ENCODE data around the gene VPS13C.

VPS13C gene

DNA sequence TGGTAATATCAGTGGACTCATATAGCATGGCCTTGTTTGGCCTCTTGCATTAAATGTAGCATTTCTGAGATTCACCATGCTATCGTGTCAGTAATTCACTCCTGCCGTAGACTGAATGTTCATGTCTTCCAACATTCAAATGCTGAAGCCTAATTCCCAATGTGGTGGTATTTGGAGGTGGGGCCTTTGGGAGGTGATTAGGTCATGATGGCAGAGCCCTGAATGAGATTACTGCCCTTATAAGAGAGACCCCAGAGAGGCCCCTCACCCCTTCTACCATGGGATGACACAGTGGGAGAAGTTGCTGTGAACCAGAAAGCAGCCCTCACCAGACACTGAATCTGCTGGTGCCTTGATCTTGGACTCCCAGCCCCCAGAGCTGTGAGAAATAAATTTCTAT is 241.4 kb downstream of the VPS13C start:
- no peak for DNase-seq (ENCODE audit: low spot score)

DNA sequence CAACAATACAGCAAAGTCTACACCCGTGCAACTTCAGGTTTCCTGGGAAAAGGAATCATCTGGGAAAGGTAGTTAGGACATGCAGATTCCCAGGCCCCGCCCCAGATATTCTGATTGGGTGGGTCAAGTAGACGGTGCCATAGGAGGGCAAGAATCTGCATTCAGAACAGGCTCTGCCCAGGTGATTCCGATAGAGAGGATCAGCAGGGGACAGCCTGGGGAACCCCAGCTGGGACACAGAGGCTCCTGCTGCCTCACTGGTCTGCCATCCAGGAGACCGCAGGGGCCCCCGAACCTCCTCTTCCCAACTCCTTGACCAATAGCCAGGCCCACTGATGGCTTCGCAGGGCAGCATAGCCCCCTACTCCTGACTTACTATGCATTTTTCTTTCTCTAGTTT is 243.4 kb downstream of the VPS13C start:
- DNase-seq (ENCODE audit: low spot score), result no peak

DNA sequence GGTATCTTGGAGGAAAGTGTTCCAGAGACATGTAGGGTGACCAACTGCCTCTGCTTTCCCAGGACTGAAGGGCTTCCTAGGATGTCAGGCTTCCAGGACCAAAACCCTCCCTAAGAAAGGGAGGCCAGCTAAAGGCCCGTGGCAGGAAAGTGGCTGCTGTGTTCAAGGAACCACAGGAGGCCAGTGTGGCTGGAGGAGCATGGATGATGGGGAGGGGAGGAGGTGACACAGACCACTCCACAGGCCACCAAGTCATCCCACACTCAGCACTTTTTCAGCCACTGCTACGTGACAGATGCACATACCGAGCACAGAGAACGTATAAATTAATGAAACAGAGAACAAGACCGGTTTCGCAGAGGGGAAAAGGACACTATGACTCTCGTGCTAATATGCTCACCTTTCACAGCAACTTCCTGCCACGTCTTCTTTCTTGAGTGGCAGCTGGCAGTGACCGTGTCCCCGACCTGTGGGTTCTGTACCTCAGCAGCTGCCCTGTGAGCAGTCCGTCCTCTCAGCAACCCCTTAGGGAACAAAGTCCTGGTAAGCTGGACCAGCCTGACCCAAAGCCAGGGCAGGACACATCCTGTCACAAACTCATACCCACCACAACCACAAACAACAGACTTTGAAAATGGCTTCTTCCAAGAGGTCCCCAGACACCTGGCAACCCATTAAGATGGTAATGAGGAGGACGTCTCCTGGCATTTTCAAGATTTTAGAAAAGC is 244.7 kb downstream of the VPS13C start:
- no peak for DNase-seq (ENCODE audit: low spot score)

DNA sequence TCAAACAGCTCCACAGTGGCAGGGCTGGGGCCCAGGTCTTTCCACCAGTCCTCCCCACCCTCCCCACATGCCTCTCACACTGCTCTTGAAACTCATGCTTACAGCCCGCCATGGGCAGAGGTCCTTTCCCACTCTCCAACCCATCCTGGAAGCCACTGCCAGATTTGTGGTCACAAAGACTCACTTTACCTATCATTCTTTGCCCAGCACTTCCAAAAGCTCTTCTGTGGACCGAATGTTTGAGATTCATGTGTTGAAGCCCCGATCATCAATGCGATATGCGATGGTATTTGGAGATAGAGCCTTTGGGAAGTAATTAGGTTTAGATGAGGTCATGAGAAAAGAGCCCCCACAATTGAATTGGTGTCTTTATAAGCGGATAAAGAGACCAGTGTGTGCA is 247.8 kb downstream of the VPS13C start:
- no peak for DNase-seq (ENCODE audit: low spot score)

DNA sequence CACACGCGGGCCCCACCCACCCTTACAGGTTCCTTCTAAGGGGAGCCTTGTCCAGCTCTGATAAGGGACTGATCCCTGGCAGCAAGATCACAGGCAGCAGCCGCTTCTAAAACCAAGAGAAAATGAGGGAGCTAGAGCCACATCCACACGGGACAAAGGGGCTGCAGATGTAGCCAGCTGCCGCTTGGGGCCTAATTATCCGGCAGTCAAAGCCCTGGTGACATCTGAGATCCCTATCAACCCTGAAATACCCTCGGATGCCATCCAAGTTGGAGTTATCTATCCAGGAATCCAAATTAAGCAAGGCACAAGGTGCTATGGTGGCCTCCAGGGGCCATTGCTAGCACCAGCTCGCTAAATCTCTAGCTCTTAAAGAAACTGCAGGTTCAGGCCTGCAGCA is 248.3 kb downstream of the VPS13C start:
- no peak for DNase-seq (ENCODE audit: low spot score)

DNA sequence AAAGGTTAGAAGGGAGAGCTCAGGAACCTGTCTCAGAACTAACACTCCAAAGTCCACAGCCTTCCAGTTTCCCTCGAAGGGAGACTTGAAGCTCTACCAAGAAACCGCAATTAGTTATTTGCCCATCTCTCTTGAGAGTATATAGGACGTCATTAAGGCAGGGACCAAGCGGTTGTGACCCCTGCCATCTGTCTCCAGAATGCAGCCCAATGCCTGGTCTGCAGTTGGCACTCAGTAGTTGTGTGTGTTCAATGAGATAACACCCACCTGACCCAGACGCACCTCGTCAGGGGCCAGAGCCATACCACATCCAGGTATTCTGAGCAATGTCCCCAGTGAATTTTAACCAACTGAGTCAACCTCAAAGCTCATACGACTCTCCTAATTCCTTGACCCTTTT is 251.0 kb downstream of the VPS13C start:
- DNase-seq (ENCODE audit: low spot score), result no peak

DNA sequence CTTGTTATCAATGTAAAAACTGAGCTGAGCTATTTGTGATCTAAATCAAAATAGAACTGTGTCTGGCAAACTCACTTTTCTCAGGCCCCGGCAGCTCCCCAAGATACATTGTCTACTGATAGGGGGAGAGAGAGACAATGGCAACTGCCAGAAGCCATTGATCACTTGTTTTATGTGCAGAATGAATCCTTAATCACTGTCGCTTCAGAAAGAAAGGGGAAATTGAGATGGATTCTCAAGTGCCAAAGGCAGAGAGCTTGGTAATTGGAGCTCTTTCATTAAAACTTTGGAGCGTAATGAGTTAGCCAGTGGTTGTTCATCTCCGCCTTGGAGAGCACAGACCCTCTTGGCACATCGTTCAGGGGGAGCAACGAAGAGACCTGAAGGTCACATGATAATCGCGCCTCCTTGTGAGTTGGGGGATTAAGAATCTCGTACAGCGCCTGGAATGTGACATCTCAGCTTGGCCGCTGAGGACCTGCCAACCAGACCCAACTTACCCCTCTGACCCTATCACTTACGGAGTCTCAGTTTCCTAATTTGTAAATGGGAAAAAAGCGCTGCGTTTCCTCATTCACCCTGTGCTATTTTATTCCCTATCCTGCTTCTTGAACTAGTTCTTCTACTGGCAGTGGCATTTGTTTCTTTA is 252.8 kb downstream of the VPS13C start:
- no peak for DNase-seq (ENCODE audit: low spot score)
